Glutamatergic neuron (in vitro differentiated cells): ENCODE measurements around the gene TMEM271. TPM values are rescaled to one million over a fixed set of nuclear protein-coding genes. Genes with fewer than 3 reads are reported as not detected.

Experiments
- DNase-seq: peaks from one replicate; pipeline ENCODE4 v3.0.0; 2022
- H3K27ac Mint-ChIP-seq: one replicate; pipeline ENCODE4 v1.8.0; 2020; ENCODE audit warnings: mild to moderate bottlenecking, mixed read lengths, inconsistent platforms; ENCODE audit not compliant: unreplicated experiment
- H3K27me3 Mint-ChIP-seq: one replicate; pipeline ENCODE4 v1.8.0; 2020; ENCODE audit warnings: mild to moderate bottlenecking, moderate library complexity, mixed read lengths, inconsistent platforms; ENCODE audit not compliant: unreplicated experiment
- H3K36me3 Mint-ChIP-seq: one replicate; pipeline ENCODE4 v1.8.0; 2020; ENCODE audit warnings: mild to moderate bottlenecking, mixed read lengths, inconsistent platforms; ENCODE audit not compliant: unreplicated experiment
- H3K4me1 Mint-ChIP-seq: one replicate; pipeline ENCODE4 v1.8.0; 2020; ENCODE audit warnings: mild to moderate bottlenecking, low read depth, mixed read lengths, inconsistent platforms; ENCODE audit not compliant: unreplicated experiment
- H3K4me3 Mint-ChIP-seq: one replicate; pipeline ENCODE4 v1.8.0; 2020; ENCODE audit warnings: mild to moderate bottlenecking, mixed read lengths, inconsistent platforms; ENCODE audit not compliant: unreplicated experiment
- H3K9me3 Mint-ChIP-seq: one replicate; pipeline ENCODE4 v1.8.0; 2020; ENCODE audit warnings: mild to moderate bottlenecking, moderate library complexity, mixed read lengths, inconsistent platforms; ENCODE audit not compliant: unreplicated experiment
- long read RNA-seq: library from polyadenylated mRNA; unstranded; transcript quantifications from one replicate; pipeline ENCODE4 v2.0.0, GENCODE V29; 2020; ENCODE audit not compliant: unreplicated experiment
- total RNA-seq: library from RNA; stranded (reverse); fragmentation: NEBNext Ultra II Directional; extraction: Animal tissue kit (Norgen Biotek cat#: 25700); gene quantifications from one replicate; pipeline ENCODE4 v1.2.1, GENCODE V29; 2021; ENCODE audit not compliant: unreplicated experiment
- TF ChIP-seq, protein P1 (sequence below): fragments of 200-600 bp; sonication (generic); IDR thresholded peaks from one replicate; pipeline ENCODE4 v1.5.0; 2021; ENCODE audit not compliant: partially characterized antibody, unreplicated experiment

TMEM271 gene, protein sequence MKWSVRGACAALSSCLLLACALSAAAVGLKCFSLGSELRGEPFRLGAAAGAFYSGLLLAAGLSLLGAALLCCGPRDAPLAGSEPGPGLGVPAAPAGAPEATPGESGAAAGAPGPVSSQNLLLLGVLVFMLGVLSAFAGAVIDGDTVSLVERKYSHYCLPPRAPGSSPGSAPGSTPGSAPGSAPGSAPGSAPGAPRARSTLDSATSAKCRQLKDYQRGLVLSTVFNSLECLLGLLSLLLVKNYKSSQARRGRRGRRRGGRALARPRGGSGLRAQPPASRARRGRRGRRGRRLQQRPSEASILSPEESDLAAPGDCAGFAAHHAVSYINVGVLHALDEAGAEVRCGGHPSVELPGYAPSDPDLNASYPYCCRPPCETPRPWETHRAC
- total RNA-seq, result 22.7 TPM
- long read RNA-seq, result 0 reads

DNA sequence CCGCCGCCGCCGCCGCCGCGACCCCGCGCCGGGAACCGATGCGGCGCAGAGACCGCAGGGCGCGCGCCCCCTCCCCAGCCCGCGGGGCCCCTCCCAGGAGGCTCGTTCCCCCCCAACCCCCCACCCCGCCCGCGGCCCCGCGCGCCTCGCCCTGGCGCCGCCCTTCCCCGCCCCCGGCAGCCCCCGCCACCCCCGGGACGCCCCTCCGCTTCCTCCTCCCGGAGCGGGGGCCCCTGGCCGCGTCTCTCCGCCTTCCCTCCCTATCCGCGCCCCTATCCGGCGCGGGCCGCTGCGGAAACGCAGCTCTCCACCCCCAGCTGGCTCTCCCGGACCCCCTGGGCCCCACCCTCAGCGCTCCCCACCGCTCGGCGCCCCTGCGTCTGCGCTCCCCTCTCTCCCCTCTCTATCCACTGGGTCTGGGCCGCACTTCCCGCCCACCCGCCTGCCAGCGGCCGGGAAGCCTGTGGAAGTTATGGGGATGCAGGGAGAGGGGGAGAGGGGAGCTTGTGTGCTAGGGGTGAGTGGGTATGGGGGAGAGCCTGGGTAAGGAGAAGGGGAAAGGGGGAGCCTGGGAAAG is at the start of gene TMEM271:
Gene TMEM271, minus strand, starts transcription at position 51 of the 577 bp plus-strand sequence. CDS start 233 bp downstream, outside the sequence.
- peak within 1 kb of the TSS; percentile 98 for H3K27ac Mint-ChIP-seq
- DNase-seq, result peak; percentile 68
- peaks cover 37% of the 10 kb centered on the region for H3K27me3 Mint-ChIP-seq
- peaks cover 27% of the 10 kb centered on the region for H3K4me1 Mint-ChIP-seq
- H3K9me3 Mint-ChIP-seq, result peaks cover 28% of the 10 kb centered on the region
- peak within 1 kb of the TSS; percentile 95 for H3K4me3 Mint-ChIP-seq
- H3K36me3 Mint-ChIP-seq, result peaks cover 15% of the 10 kb centered on the region
- TF ChIP-seq, protein P1, sequence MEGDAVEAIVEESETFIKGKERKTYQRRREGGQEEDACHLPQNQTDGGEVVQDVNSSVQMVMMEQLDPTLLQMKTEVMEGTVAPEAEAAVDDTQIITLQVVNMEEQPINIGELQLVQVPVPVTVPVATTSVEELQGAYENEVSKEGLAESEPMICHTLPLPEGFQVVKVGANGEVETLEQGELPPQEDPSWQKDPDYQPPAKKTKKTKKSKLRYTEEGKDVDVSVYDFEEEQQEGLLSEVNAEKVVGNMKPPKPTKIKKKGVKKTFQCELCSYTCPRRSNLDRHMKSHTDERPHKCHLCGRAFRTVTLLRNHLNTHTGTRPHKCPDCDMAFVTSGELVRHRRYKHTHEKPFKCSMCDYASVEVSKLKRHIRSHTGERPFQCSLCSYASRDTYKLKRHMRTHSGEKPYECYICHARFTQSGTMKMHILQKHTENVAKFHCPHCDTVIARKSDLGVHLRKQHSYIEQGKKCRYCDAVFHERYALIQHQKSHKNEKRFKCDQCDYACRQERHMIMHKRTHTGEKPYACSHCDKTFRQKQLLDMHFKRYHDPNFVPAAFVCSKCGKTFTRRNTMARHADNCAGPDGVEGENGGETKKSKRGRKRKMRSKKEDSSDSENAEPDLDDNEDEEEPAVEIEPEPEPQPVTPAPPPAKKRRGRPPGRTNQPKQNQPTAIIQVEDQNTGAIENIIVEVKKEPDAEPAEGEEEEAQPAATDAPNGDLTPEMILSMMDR, result no peak

DNA sequence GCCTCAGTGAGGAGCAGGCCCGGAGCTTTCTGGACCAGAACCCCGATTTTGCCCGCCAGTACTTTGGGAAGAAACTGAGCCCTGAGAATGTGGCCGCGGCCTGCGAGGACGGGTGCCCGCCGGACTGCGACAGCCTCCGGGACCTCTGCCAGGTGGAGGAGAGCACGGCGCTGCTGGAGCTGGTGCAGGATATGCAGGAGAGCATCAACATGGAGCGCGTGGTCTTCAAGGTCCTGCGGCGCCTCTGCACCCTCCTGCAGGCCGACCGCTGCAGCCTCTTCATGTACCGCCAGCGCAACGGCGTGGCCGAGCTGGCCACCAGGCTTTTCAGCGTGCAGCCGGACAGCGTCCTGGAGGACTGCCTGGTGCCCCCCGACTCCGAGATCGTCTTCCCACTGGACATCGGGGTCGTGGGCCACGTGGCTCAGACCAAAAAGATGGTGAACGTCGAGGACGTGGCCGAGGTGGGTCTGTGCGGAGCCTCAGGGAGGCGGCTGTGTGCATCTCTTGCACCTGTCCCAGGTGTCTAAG is 49.6 kb upstream of the TMEM271 start:
- H3K27me3 Mint-ChIP-seq, result peaks cover 8% of the 10 kb centered on the region
- peaks cover 18% of the 10 kb centered on the region for H3K9me3 Mint-ChIP-seq
- H3K27ac Mint-ChIP-seq, result no peak overlapping the region
- no peak for DNase-seq
- H3K36me3 Mint-ChIP-seq, result peaks cover 5% of the 10 kb centered on the region
- no peak overlapping the region for H3K4me3 Mint-ChIP-seq
- H3K4me1 Mint-ChIP-seq, result peaks cover 18% of the 10 kb centered on the region
- TF ChIP-seq, protein P1, result no peak

DNA sequence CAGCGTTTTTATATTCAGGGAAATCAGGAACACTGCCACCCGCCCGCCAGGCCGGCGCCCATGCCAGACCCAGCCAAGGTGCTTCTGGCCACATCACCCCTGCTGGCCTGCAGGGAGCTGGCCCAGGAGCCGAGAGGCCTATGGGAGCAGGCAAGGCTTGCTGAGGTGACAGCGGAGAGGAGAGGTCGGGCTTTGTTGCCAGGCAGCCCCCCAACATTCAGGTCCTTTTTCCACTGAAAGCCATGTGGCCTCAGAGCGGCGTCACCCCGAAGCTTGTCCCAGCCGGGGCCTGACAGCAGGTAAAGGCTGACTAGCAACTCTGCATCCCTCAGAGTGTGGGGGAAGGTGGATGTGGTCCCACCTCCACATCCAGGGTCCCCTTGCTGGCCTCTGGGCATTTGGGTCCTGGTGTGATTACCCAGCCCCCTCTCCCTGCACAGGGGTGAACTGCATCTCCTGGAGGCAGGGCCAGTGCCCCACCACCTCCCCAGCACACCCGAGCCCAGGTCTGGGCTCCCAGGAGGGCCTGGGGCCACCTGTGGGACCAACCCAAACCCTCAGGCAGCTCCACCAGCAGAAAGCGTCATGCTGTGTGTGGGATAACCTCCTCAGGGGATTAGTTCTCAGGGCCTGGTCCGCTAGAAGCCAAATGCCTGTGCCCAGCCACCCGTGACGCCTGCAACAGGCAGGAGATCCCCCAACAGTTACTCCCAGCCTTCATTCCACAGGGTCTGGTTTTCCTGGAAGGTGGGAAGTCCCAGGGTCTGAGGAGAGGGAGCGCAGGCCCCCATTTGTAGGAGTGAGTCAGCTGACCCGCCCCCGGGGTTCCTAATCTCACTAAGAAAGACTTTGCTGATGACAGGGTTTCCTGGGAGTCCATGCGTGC is 48.9 kb upstream of the TMEM271 start, which contains the start of gene PDE6B:
Gene PDE6B, plus strand, starts transcription at position 869 of the 886 bp plus-strand sequence. CDS start 54 bp downstream, outside the sequence.
- Mint-ChIP-seq H3K27me3 (peaks cover 9% of the 10 kb centered on the region), H3K9me3 (peaks cover 13% of the 10 kb centered on the region), H3K4me3 (no peak within 1 kb of the TSS), H3K4me1 (peaks cover 12% of the 10 kb centered on the region), H3K27ac (no peak within 1 kb of the TSS), H3K36me3 (peaks cover 8% of the 10 kb centered on the region)
- TF ChIP-seq, protein P1, result no peak
- no peak for DNase-seq

DNA sequence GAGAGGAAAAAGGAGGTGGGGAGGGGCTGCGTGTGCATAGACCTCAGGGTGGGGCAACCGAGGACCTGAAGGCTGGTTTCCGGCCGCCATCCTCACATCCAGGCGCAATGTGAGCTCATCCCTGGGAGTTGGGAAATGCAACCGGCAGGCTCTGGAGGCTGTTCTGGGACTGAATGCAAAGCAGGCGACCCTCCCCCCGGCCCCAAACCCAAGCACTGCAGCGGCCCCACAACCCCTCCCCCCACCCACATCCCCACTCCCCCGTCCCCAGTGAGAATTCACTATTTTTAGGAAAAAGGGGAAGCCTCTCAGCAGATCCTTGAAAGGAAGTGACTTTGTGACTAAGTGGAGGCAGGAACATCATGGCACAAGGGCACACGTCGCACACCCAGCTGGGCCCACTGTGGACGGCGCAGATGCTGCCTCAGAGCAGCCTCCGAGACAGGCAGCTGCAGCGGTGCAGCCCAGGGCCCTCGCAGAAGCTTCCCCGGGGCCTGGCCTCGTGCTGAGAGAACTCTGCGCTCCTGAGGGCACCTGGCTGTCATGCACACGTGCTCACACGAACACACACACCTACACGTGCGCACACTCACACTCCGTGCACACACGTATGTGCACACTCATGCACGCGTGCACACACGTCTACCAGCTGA is 47.9 kb upstream of the TMEM271 start:
- no peak for DNase-seq
- H3K36me3 Mint-ChIP-seq, result peaks cover 10% of the 10 kb centered on the region
- no peak overlapping the region for H3K4me3 Mint-ChIP-seq
- H3K27ac Mint-ChIP-seq, result no peak overlapping the region
- peaks cover 6% of the 10 kb centered on the region for H3K4me1 Mint-ChIP-seq
- H3K27me3 Mint-ChIP-seq, result peaks cover 11% of the 10 kb centered on the region
- peaks cover 11% of the 10 kb centered on the region for H3K9me3 Mint-ChIP-seq
- TF ChIP-seq, protein P1, result no peak
